ENCODE data around the gene COX6B2.

GRCh38 chr19:55339105-55339888 lies 15.2 kb downstream of the COX6B2 start, which contains the start of gene KMT5C:
- TF ChIP-seq CTCF (IDR thresholded peaks at IDR 0.05; ENCODE audit: insufficient read depth, low read depth, low read length) (no peak), EZH2 (IDR thresholded peaks at IDR 0.05; ENCODE audit: insufficient read depth, low read length) (no peak)

All from astrocyte (in vitro differentiated cells and primary cell).